IMR-90 (cell line): ENCODE results near the gene SH3BP5. TPM values are rescaled to one million over a fixed set of nuclear protein-coding genes. Genes with fewer than 3 reads are reported as not detected.

Experiments used
- ATAC-seq: fragments of 200-7000 bp; cut with Tn5 transposase; 2 replicates; pipeline ENCODE4 v1.9.1; 2020; ENCODE audit warnings: low read depth, mild to moderate bottlenecking, moderate library complexity
- Bru-seq: library from RNA; stranded (reverse); fragments of 400-500 nt; gene quantifications from one replicate; lab custom pipeline; 2021; lab: Mats Ljungman, UMichigan
- BruChase-seq, 2 experiments: library from RNA; stranded (reverse); fragments of 400-500 nt; gene quantifications; one replicate each; lab custom pipeline; 2021; lab: Mats Ljungman, UMichigan
- BruUV-seq: library from RNA; stranded (reverse); fragments of 400-500 nt; replicated peaks from 2 replicates; lab custom pipeline; 2021; lab: Mats Ljungman, UMichigan
- CTCF ChIA-PET: fragments of 300-600 bp; formaldehyde crosslinking; extraction: SDS; loops from one replicate; lab custom pipeline; 2021; ENCODE audit warnings: antibody characterized with exemption; lab: Yijun Ruan, JAX
- POLR2A ChIA-PET: fragments of 300-600 bp; sonication (Branson Sonifier 250); formaldehyde crosslinking; loops from one replicate; lab custom pipeline; 2022; ENCODE audit warnings: antibody characterized with exemption; ENCODE audit not compliant: unreplicated experiment; lab: Charles Lee
- DNase-seq: peaks from one replicate; pipeline ENCODE4 v3.0.0; 2013
- H2AFZ ChIP-seq: replicated peaks from 2 replicates; pipeline ENCODE3; 2013; ENCODE audit warnings: low read length, mild to moderate bottlenecking; ENCODE audit not compliant: poor library complexity
- H2AK5ac ChIP-seq: 2 replicates; pipeline ENCODE4 v1.6.1; 2013; ENCODE audit warnings: low read depth, low read length, inconsistent platforms
- H2AK9ac ChIP-seq: replicated peaks from 2 replicates; pipeline ENCODE3; 2013; ENCODE audit warnings: mild to moderate bottlenecking, low read depth, low read length, moderate library complexity; ENCODE audit not compliant: poor library complexity
- H2BK120ac ChIP-seq: 2 replicates; pipeline ENCODE4 v1.6.1; 2013; ENCODE audit warnings: low read depth, low read length, inconsistent platforms
- H2BK15ac ChIP-seq: 3 replicates; pipeline ENCODE4 v1.6.1; 2013; ENCODE audit warnings: low read depth, low read length, inconsistent platforms
- H2BK20ac ChIP-seq: 2 replicates; pipeline ENCODE4 v1.6.1; 2013; ENCODE audit warnings: low read depth, mild to moderate bottlenecking, inconsistent platforms, low read length, moderate library complexity
- H2BK5ac ChIP-seq: 2 replicates; pipeline ENCODE4 v1.6.1; 2013; ENCODE audit warnings: mild to moderate bottlenecking, low read depth, low read length, inconsistent platforms; ENCODE audit not compliant: poor library complexity, severe bottlenecking
- H3K14ac ChIP-seq: replicated peaks from 2 replicates; pipeline ENCODE4 v1.6.1; 2013; ENCODE audit warnings: low read depth, low read length, inconsistent platforms
- H3K18ac ChIP-seq: 2 replicates; pipeline ENCODE4 v1.6.1; 2013; ENCODE audit warnings: low read depth, low read length, control low read depth
- H3K23ac ChIP-seq: 2 replicates; pipeline ENCODE4 v1.6.1; 2013; ENCODE audit warnings: low read depth, low read length, inconsistent platforms
- H3K27ac ChIP-seq: 2 replicates; pipeline ENCODE4 v1.5.1; 2013; ENCODE audit warnings: mild to moderate bottlenecking, control low read depth, low read length; ENCODE audit not compliant: insufficient read depth
- H3K27me3 ChIP-seq: 2 replicates; pipeline ENCODE4 v1.6.1; 2013; ENCODE audit warnings: low read length; ENCODE audit not compliant: control insufficient read depth, insufficient read depth
- H3K36me3 ChIP-seq: 2 replicates; pipeline ENCODE4 v1.6.1; 2013; ENCODE audit warnings: low read length, mixed read lengths; ENCODE audit not compliant: control insufficient read depth, insufficient read depth
- H3K4ac ChIP-seq: 2 replicates; pipeline ENCODE4 v1.6.1; 2013; ENCODE audit warnings: low read depth, low read length, inconsistent platforms
- H3K4me1 ChIP-seq: 2 replicates; pipeline ENCODE4 v1.6.1; 2013; ENCODE audit warnings: low read length, mixed read lengths; ENCODE audit not compliant: control insufficient read depth, insufficient read depth
- H3K4me2 ChIP-seq: 2 replicates; pipeline ENCODE4 v1.6.1; 2013; ENCODE audit warnings: low read depth, mild to moderate bottlenecking, control low read depth, low read length, moderate library complexity
- H3K4me3 ChIP-seq: 2 replicates; pipeline ENCODE4 v1.5.1; 2013; ENCODE audit warnings: low read depth, mild to moderate bottlenecking, control low read depth, low read length, moderate library complexity; ENCODE audit not compliant: insufficient read depth
- H3K56ac ChIP-seq: 2 replicates; pipeline ENCODE4 v1.6.1; 2013; ENCODE audit warnings: low read length, inconsistent platforms; ENCODE audit not compliant: insufficient read depth; ENCODE audit errors: extremely low read depth
- H3K79me1 ChIP-seq, 2 experiments: 2 replicates each; pipeline ENCODE4 v1.6.1; 2013; ENCODE audit warnings: low read length in 2 of 2, inconsistent platforms in 1 of 2, low read depth in 1 of 2
- H3K9ac ChIP-seq: 2 replicates; pipeline ENCODE4 v1.6.1; 2013; ENCODE audit warnings: low read depth, low read length, control low read depth
- H3K9me1 ChIP-seq: 2 replicates; pipeline ENCODE4 v1.6.1; 2013; ENCODE audit warnings: low read length, inconsistent platforms; ENCODE audit not compliant: insufficient read depth
- H3K9me3 ChIP-seq: 2 replicates; pipeline ENCODE4 v1.6.1; 2013; ENCODE audit warnings: low read length; ENCODE audit not compliant: control insufficient read depth, insufficient read depth
- H4K20me1 ChIP-seq: 2 replicates; pipeline ENCODE4 v1.6.1; 2013; ENCODE audit warnings: low read length, inconsistent platforms; ENCODE audit not compliant: insufficient read depth
- H4K5ac ChIP-seq: 2 replicates; pipeline ENCODE4 v1.6.1; 2013; ENCODE audit warnings: mild to moderate bottlenecking, low read depth, low read length, control low read depth
- H4K8ac ChIP-seq, 2 experiments: 2 replicates each; pipeline ENCODE4 v1.6.1; 2013; ENCODE audit warnings: low read depth in 2 of 2, low read length in 2 of 2, control low read depth in 1 of 2, inconsistent platforms in 1 of 2
- H4K91ac ChIP-seq: 2 replicates; pipeline ENCODE4 v1.6.1; 2013; ENCODE audit warnings: low read depth, low read length, inconsistent platforms; ENCODE audit not compliant: insufficient read depth
- BHLHE40 ChIP-seq: fragments of 150-350 bp; IDR thresholded peaks from 2 replicates; pipeline ENCODE4 v1.6.1; 2016; ENCODE audit warnings: mild to moderate bottlenecking, low read depth, low read length
- CHD1 ChIP-seq: IDR thresholded peaks from 2 replicates; pipeline ENCODE4 v1.6.1; 2012; ENCODE audit warnings: low read depth, low read length, improper control_type of control experiment
- FOS ChIP-seq: fragments of 150-350 bp; IDR thresholded peaks from 2 replicates; pipeline ENCODE4 v1.6.1; 2016; ENCODE audit warnings: low read depth, low read length
- MAZ ChIP-seq: IDR thresholded peaks from 2 replicates; pipeline ENCODE4 v1.6.1; 2012; ENCODE audit warnings: low read depth, mild to moderate bottlenecking, low read length, improper control_type of control experiment, moderate library complexity, borderline replicate concordance
- MXI1 ChIP-seq: IDR thresholded peaks from 2 replicates; pipeline ENCODE4 v1.6.1; 2012; ENCODE audit warnings: low read depth, mild to moderate bottlenecking, low read length, moderate library complexity, borderline replicate concordance
- NFE2L2 ChIP-seq: fragments of 150-350 bp; IDR thresholded peaks from 2 replicates; pipeline ENCODE4 v1.6.1; 2016; ENCODE audit warnings: low read depth, mild to moderate bottlenecking, low read length
- POLR2A ChIP-seq: IDR thresholded peaks from 2 replicates; pipeline ENCODE4 v1.6.1; 2012; ENCODE audit warnings: mild to moderate bottlenecking, low read depth, low read length
- RAD21 ChIP-seq: IDR thresholded peaks from 2 replicates; pipeline ENCODE4 v1.6.1; 2012; ENCODE audit warnings: low read length, improper control_type of control experiment
- SMC3 ChIP-seq: fragments of 150-350 bp; IDR thresholded peaks from 2 replicates; pipeline ENCODE4 v1.6.1; 2016; ENCODE audit warnings: low read depth, mild to moderate bottlenecking, antibody characterized with exemption, low read length, moderate library complexity
- WGBS, 2 experiments: methylation state at CpG; one replicate each; pipeline versions ENCODE4 v1.1.5 to v1.1.7; 2013; ENCODE audit warnings: missing lambda C conversion rate in 2 of 2; ENCODE audit not compliant: insufficient read length in 1 of 2; ENCODE audit errors: extremely low coverage in 2 of 2; 5-methylcytosine and 5-hydroxymethylcytosine counted together
- dilution Hi-C: fragments of 300-500 bp; cut with HindIII; formaldehyde crosslinking; loops from one replicate; pipeline ENCODE4 v1.14.3; 2018; ENCODE audit warnings: low sequenced_read_pairs; ENCODE audit not compliant: unreplicated experiment
- in situ Hi-C: fragments of 300-500 bp; cut with MboI; formaldehyde crosslinking; loops from 3 replicates; pipeline ENCODE4 v1.14.3; 2019; ENCODE audit warnings: low sequenced_read_pairs, inconsistent platforms, mixed read lengths
- intact Hi-C: fragments of 100-400 bp; cut with micrococcal nuclease; formaldehyde crosslinking; loops from 2 replicates; pipeline ENCODE4 v1.10.0; 2022
- long read RNA-seq: library from polyadenylated mRNA; unstranded; transcript quantifications from one replicate; pipeline ENCODE4 v2.0.0, GENCODE V29; 2021; ENCODE audit not compliant: unreplicated experiment
- polyA plus RNA-seq, 3 experiments: library from polyadenylated mRNA; depleted of rRNA; stranded (reverse); fragments of >200 nt; gene quantifications; 2 replicates each; pipeline ENCODE4 v1.2.3, GENCODE V29; 2012; ENCODE audit warnings: low replicate concordance in 1 of 3
- total RNA-seq: library from RNA; depleted of rRNA; stranded (reverse); fragments of >200 nt; gene quantifications from 2 replicates; pipeline ENCODE4 v1.2.3, GENCODE V29; 2012; rRNA removed
- TF ChIP-seq, protein P1 (sequence below): conservative IDR thresholded peaks from 2 replicates; pipeline ENCODE4 v1.5.1; 2012; ENCODE audit warnings: mild to moderate bottlenecking, low read depth, low read length, improper control_type of control experiment

SH3BP5 gene, protein sequence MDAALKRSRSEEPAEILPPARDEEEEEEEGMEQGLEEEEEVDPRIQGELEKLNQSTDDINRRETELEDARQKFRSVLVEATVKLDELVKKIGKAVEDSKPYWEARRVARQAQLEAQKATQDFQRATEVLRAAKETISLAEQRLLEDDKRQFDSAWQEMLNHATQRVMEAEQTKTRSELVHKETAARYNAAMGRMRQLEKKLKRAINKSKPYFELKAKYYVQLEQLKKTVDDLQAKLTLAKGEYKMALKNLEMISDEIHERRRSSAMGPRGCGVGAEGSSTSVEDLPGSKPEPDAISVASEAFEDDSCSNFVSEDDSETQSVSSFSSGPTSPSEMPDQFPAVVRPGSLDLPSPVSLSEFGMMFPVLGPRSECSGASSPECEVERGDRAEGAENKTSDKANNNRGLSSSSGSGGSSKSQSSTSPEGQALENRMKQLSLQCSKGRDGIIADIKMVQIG
- 14.0 and 14.2 TPM in 2 replicates for total RNA-seq
- 22.3 and 23.5 TPM in 2 replicates for polyA plus RNA-seq (2012; rRNA removed)
- 20.8 and 23.4 TPM in 2 replicates for polyA plus RNA-seq (2012; cell fraction: cytosol; rRNA removed)
- polyA plus RNA-seq (2012; cell fraction: nucleus; rRNA removed; ENCODE audit: low replicate concordance), result 18.9 and 31.2 TPM in 2 replicates
- Bru-seq, nascent RNA, result percentile 57 among the genes with signal in this experiment
- percentile 65 among the genes with signal in this experiment for BruChase-seq, experiment 1, labeled RNA remaining after a 6-hour chase
- BruChase-seq, experiment 2, labeled RNA remaining after a 2-hour chase, result percentile 65 among the genes with signal in this experiment
- long read RNA-seq, transcript SH3BP5-202 (9 exons, 2,822 nt), result major isoform, 21 of 24 reads
- long read RNA-seq, partial matches to known transcripts, result 1 of 24 reads
- long read RNA-seq, other reads (novel, unspliced or antisense), result 2 of 24 reads

DNA sequence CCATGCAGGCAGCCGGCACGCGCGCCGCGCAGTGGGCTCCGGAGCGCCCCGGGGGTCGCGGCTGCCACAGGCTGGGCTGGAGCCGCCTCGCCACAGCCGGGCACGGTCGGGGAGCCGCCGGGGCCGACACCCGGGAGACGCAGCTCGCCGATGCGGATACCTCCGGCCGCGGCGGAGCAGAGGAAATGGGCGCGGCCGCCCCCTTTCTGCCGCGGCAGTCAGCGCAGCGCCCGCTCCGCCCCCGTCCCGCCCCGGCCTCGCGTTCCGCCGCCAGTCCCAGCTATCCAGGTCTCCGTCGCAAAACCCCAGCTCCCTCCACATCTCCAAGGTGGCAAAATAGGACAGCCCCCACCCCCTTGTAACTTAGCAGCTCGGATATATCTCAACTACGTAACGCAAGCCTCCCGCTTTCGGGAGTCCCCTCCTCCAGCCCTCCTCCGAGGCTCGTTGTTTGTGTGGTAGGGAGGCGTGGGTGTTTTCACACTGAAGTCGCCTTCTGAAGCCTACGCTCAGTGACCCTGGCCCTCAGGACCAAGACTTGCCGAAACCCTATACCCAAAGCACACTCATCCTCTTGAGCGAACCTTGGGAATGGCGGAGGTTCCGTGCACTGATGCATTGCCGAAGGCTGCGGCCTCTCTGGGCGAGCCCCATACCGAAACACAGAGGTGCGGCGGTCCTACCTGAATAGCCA is at the start of gene SH3BP5:
TSS of gene SH3BP5 (minus strand) at position 182 of the 694 bp plus-strand sequence. CDS start at position 4, 178 bp downstream.
- Histone ChIP-seq H3K23ac (peak within 1 kb of the TSS; percentile 56), H3K18ac (peak within 1 kb of the TSS; percentile 63; the same call in 1 of the 2 replicates), H3K79me1 (peaks cover 1 to 3% of the 10 kb centered on the region in 2 experiments; a peak in 1 of 4 replicates), H2BK20ac (no peak within 1 kb of the TSS), H2AK9ac (peak within 1 kb of the TSS; percentile 92), H2BK5ac (peak within 1 kb of the TSS; percentile 32), H2AFZ (peak within 1 kb of the TSS; percentile 98), H3K4me3 (peak within 1 kb of the TSS; percentile 86), H4K8ac (peak within 1 kb of the TSS in 1 of 2 experiments; percentile 87; a peak in 1 of 4 replicates), H3K9me3 (no peaks in the 10 kb centered on the region), H3K27me3 (no peaks in the 10 kb centered on the region), H4K20me1 (no peaks in the 10 kb centered on the region), H3K4me2 (peak within 1 kb of the TSS; percentile 97), H3K4ac (peak within 1 kb of the TSS; percentile 62), H2BK120ac (peak within 1 kb of the TSS; percentile 65), H2BK15ac (no peak within 1 kb of the TSS), H3K14ac (peak within 1 kb of the TSS; percentile 82), H3K36me3 (no peaks in the 10 kb centered on the region), H3K27ac (peak within 1 kb of the TSS; percentile 38; the same call in 1 of the 2 replicates), H3K4me1 (peaks cover 10% of the 10 kb centered on the region), H3K9ac (peak within 1 kb of the TSS; percentile 68), H4K91ac (no peak within 1 kb of the TSS), H2AK5ac (0 out of 2 replicates have a peak within 1 kb of the TSS, but pooled peaks have one; percentile 16), H3K56ac (peak within 1 kb of the TSS; percentile 68; the same call in 1 of the 2 replicates), H3K9me1 (peaks cover 7% of the 10 kb centered on the region; the same call in 1 of the 2 replicates), H4K5ac (peak within 1 kb of the TSS; percentile 68)
- BruUV-seq, result no TSS peak
- DNase-seq (peak; percentile 47), ATAC-seq (peak; percentile 95)
- ChIA-PET CTCF (interaction anchor here (0.6 to 1.6 kb wide), 4 partner anchors 12 to 65 kb away, joined by 3 to 12 read pairs (median 4); no protein-coding TSS in a partner anchor), POLR2A (no interaction called here)
- WGBS, 2 experiments, result 3% methylated on average over 6 of the region's 66 CpGs; no CpG with 5 or more reads in 1 of the 2 experiments
- TF ChIP-seq BHLHE40, result no peak
- TF ChIP-seq SMC3, result peak; percentile 39; the same call in 1 of the 2 replicates
- no peak for TF ChIP-seq CHD1
- TF ChIP-seq FOS, result no peak
- TF ChIP-seq MAZ, result peak; percentile 58; the same call in 1 of the 2 replicates
- peak; percentile 62 for TF ChIP-seq RAD21
- TF ChIP-seq, protein P1, sequence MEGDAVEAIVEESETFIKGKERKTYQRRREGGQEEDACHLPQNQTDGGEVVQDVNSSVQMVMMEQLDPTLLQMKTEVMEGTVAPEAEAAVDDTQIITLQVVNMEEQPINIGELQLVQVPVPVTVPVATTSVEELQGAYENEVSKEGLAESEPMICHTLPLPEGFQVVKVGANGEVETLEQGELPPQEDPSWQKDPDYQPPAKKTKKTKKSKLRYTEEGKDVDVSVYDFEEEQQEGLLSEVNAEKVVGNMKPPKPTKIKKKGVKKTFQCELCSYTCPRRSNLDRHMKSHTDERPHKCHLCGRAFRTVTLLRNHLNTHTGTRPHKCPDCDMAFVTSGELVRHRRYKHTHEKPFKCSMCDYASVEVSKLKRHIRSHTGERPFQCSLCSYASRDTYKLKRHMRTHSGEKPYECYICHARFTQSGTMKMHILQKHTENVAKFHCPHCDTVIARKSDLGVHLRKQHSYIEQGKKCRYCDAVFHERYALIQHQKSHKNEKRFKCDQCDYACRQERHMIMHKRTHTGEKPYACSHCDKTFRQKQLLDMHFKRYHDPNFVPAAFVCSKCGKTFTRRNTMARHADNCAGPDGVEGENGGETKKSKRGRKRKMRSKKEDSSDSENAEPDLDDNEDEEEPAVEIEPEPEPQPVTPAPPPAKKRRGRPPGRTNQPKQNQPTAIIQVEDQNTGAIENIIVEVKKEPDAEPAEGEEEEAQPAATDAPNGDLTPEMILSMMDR, result peak; percentile 69
- 0 out of 2 replicates have a peak, but pooled peaks have one; percentile 35 for TF ChIP-seq MXI1
- TF ChIP-seq POLR2A, result no peak
- no peak for TF ChIP-seq NFE2L2
- dilution Hi-C loops (no loop called here), intact Hi-C loops (loop anchor here (1.0 to 5.0 kb wide), 3 partner anchors 46 to 125 kb away; partner anchors contain the start of gene CAPN7), in situ Hi-C loops (loop anchor here (5.0 kb wide), 1 partner anchor 65 kb away; no protein-coding TSS in a partner anchor)
